ENCODE data around the gene EXO5. TPM values are rescaled to one million over a fixed set of nuclear protein-coding genes. Genes with fewer than 3 reads are reported as not detected.

The EXO5 gene
- total and polyA plus RNA-seq, 2 of the 4 experiments (the other 2 are of a cell fraction) = 7.8 to 11.1 TPM

- Histone ChIP-seq H2BK5ac (ENCODE audit: low read depth, low read length, poor library complexity, severe bottlenecking) (no peak overlapping the region), H3K14ac (replicated peaks; ENCODE audit: low read depth, low read length) (no peak overlapping the region), H2BK15ac (ENCODE audit: low read depth, low read length) (no peak overlapping the region), H2AFZ (replicated peaks; ENCODE audit: low read length, poor library complexity) (no peak overlapping the region), H3K36me3 (ENCODE audit: control insufficient read depth, insufficient read depth, low read length) (no peaks in the 10 kb centered on the region), H4K91ac (ENCODE audit: insufficient read depth, low read depth, low read length) (no peak overlapping the region), H3K27me3 (ENCODE audit: control insufficient read depth, insufficient read depth, low read length) (no peaks in the 10 kb centered on the region), H4K5ac (ENCODE audit: low read depth, low read length) (no peak overlapping the region), H3K4ac (ENCODE audit: low read depth, low read length) (no peak overlapping the region), H3K9me3 (ENCODE audit: control insufficient read depth, insufficient read depth, low read length) (no peaks in the 10 kb centered on the region), H2AK9ac (replicated peaks; ENCODE audit: low read depth, low read length, poor library complexity) (no peak overlapping the region), H3K79me1 (ENCODE audit: low read depth in 1 of 2, low read length in 2 of 2) (no peaks in the 10 kb centered on the region), H2BK120ac (ENCODE audit: low read depth, low read length) (no peak overlapping the region), H3K27ac (ENCODE audit: insufficient read depth, low read length) (no peak overlapping the region), H3K18ac (ENCODE audit: low read depth, low read length) (no peak overlapping the region), H3K9me1 (ENCODE audit: insufficient read depth, low read length) (no peaks in the 10 kb centered on the region), H2AK5ac (ENCODE audit: low read depth, low read length) (no peak overlapping the region), H3K4me2 (ENCODE audit: low read depth, low read length) (no peak overlapping the region), H3K4me1 (ENCODE audit: control insufficient read depth, insufficient read depth, low read length) (no peaks in the 10 kb centered on the region), H3K56ac (ENCODE audit: extremely low read depth, insufficient read depth, low read length) (no peak overlapping the region), H4K20me1 (ENCODE audit: insufficient read depth, low read length) (no peaks in the 10 kb centered on the region), H3K4me3 (ENCODE audit: insufficient read depth, low read depth, low read length) (no peak overlapping the region), H2BK20ac (ENCODE audit: low read depth, low read length) (no peak overlapping the region), H3K9ac (ENCODE audit: low read depth, low read length) (no peak overlapping the region), H3K23ac (ENCODE audit: low read depth, low read length) (no peak overlapping the region), H4K8ac (ENCODE audit: low read depth in 2 of 2, low read length in 2 of 2) (no peak overlapping the region)
- dilution Hi-C loops (cut with HindIII; ENCODE audit: low sequenced_read_pairs, unreplicated experiment) (no loop called here), in situ Hi-C loops (cut with MboI; ENCODE audit: low sequenced_read_pairs) (no loop called here), intact Hi-C loops (cut with micrococcal nuclease) (no loop called here)
- ChIA-PET POLR2A (ENCODE audit: unreplicated experiment) (no interaction called here), CTCF (interaction anchor here (1.0 kb wide), 1 partner anchor 29 kb away, joined by 3 read pairs; no protein-coding TSS in a partner anchor)
- 90% methylated on average over 1 of the region's 2 CpGs; no CpG with 5 or more reads in 1 of the 2 experiments for WGBS, 2 experiments (ENCODE audit: extremely low coverage in 2 of 2, insufficient read length in 1 of 2)
- no peak for TF ChIP-seq MXI1 (IDR thresholded peaks at IDR 0.05; ENCODE audit: borderline replicate concordance, low read depth, low read length)
- TF ChIP-seq MAFK (IDR thresholded peaks at IDR 0.05; ENCODE audit: low read depth, low read length) = no peak
- no peak for TF ChIP-seq NFE2L2 (IDR thresholded peaks at IDR 0.05; ENCODE audit: low read depth, low read length)
- no peak for TF ChIP-seq MAZ (IDR thresholded peaks at IDR 0.05; ENCODE audit: borderline replicate concordance, low read depth, low read length)
- TF ChIP-seq POLR2A (IDR thresholded peaks at IDR 0.05; ENCODE audit: low read depth, low read length) = no peak
- no peak for TF ChIP-seq RAD21 (IDR thresholded peaks at IDR 0.05; ENCODE audit: low read length)
- TF ChIP-seq RFX5 (IDR thresholded peaks at IDR 0.05; ENCODE audit: low read depth, low read length) = no peak
- TF ChIP-seq RCOR1 (IDR thresholded peaks at IDR 0.05; ENCODE audit: insufficient replicate concordance, low read length) = no peak
- no peak for TF ChIP-seq SMC3 (IDR thresholded peaks at IDR 0.05; ENCODE audit: low read depth, low read length)
- no peak for TF ChIP-seq BHLHE40 (IDR thresholded peaks at IDR 0.05; ENCODE audit: low read depth, low read length)
- no peak for TF ChIP-seq CTCF (conservative IDR thresholded peaks at IDR 0.05; ENCODE audit: low read depth, low read length)
- no peak for TF ChIP-seq ELK1 (IDR thresholded peaks at IDR 0.05; ENCODE audit: borderline replicate concordance, low read depth, low read length)
- TF ChIP-seq CEBPB (IDR thresholded peaks at IDR 0.05; ENCODE audit: low read depth, low read length) = no peak
- TF ChIP-seq FOS (IDR thresholded peaks at IDR 0.05; ENCODE audit: low read depth, low read length) = no peak
- TF ChIP-seq USF2 (IDR thresholded peaks at IDR 0.05; ENCODE audit: low read depth, low read length) = no peak
- TF ChIP-seq CHD1 (IDR thresholded peaks at IDR 0.05; ENCODE audit: low read depth, low read length) = no peak
- no peak for ATAC-seq (ENCODE audit: low read depth)
- no TSS peak for BruUV-seq (replicated peaks)
- DNase-seq = no peak
Observed at GRCh38 chr1:40562185-40562584, 53.6 kb downstream of the EXO5 start.

Measured in IMR-90 (cell line).